Ecto neural progenitor cell (in vitro differentiated cells): Measurements from ENCODE around the gene GOLPH3.
"Not testable (repeated sequence)": the region's sequence is repeated elsewhere in the genome, so short reads cannot be mapped to it uniquely, and the experiment has no call there.

Experiments used
- DNase-seq: peaks from one replicate; pipeline ENCODE4 v3.0.0-alpha.2; 2018; ENCODE audit warnings: low spot score

Gene GOLPH3

GRCh38 chr5:32098890-32099310 is 75.2 kb downstream of the GOLPH3 start:
- no peak for DNase-seq

- no peak for DNase-seq
Observed at GRCh38 chr5:32098291-32098690, 75.8 kb downstream of the GOLPH3 start.

- DNase-seq = no peak
Observed at GRCh38 chr5:32096891-32097595, 77.1 kb downstream of the GOLPH3 start.

GRCh38 chr5:32095261-32095671 is 78.9 kb downstream of the GOLPH3 start:
- DNase-seq = no peak

GRCh38 chr5:32094691-32095090 is 79.4 kb downstream of the GOLPH3 start:
- no peak for DNase-seq

- peak; percentile 76 for DNase-seq
Observed at GRCh38 chr5:32092938-32093812, 80.9 kb downstream of the GOLPH3 start.

- no peak for DNase-seq
Observed at GRCh38 chr5:32090755-32091128, 83.4 kb downstream of the GOLPH3 start.

GRCh38 chr5:32090026-32090754 is 83.9 kb downstream of the GOLPH3 start:
- DNase-seq = no peak

- no peak for DNase-seq
Observed at GRCh38 chr5:32089146-32090000, 84.7 kb downstream of the GOLPH3 start.

- DNase-seq = no peak
Observed at GRCh38 chr5:32088214-32088613, 85.9 kb downstream of the GOLPH3 start.

- no peak for DNase-seq
Observed at GRCh38 chr5:32087086-32088082, 86.7 kb downstream of the GOLPH3 start.

GRCh38 chr5:32083981-32084430 is 90.1 kb downstream of the GOLPH3 start:
- DNase-seq = no peak

- no peak for DNase-seq
Observed at GRCh38 chr5:32082701-32083100, 91.4 kb downstream of the GOLPH3 start.

GRCh38 chr5:32080565-32080964 is 93.6 kb downstream of the GOLPH3 start:
- not testable (repeated sequence) for DNase-seq

- not testable (repeated sequence) for DNase-seq
Observed at GRCh38 chr5:32078855-32079254, 95.3 kb downstream of the GOLPH3 start.

GRCh38 chr5:32076699-32077695 is 97.1 kb downstream of the GOLPH3 start:
- DNase-seq = no peak
